ENCODE data around the gene FKBP5.

Gene FKBP5

GRCh38 chr6:35654883-35655282 is 33.8 kb downstream of the FKBP5 start:
- TF ChIP-seq BACH2 (CRISPR knock-in tag; IDR thresholded peaks at IDR 0.05; ENCODE audit: borderline replicate concordance) (no peak), ESRRG (CRISPR knock-in tag; IDR thresholded peaks at IDR 0.05) (no peak), SNAI2 (CRISPR knock-in tag; IDR thresholded peaks at IDR 0.05) (no peak), ZFP3 (CRISPR knock-in tag; IDR thresholded peaks at IDR 0.05) (no peak), ZNF565 (CRISPR knock-in tag; conservative IDR thresholded peaks at IDR 0.05; ENCODE audit: low read depth) (no peak), OSR1 (CRISPR knock-in tag; IDR thresholded peaks at IDR 0.05) (no peak), ISL1 (CRISPR knock-in tag; IDR thresholded peaks at IDR 0.05) (no peak), ZNF8 (CRISPR knock-in tag; IDR thresholded peaks at IDR 0.05) (no peak), ZC3H10 (CRISPR knock-in tag; IDR thresholded peaks at IDR 0.05) (no peak)

GRCh38 chr6:35651244-35651643 is 37.5 kb downstream of the FKBP5 start:
- ATAC-seq: no peak

More at GRCh38 chr6:35654883-35655282, 33.8 kb downstream of the FKBP5 start:
- ATAC-seq: no peak

GRCh38 chr6:35650015-35650414 is 38.7 kb downstream of the FKBP5 start:
- ATAC-seq: no peak

More at GRCh38 chr6:35651244-35651643, 37.5 kb downstream of the FKBP5 start:
- TF ChIP-seq ISL1 (CRISPR knock-in tag; IDR thresholded peaks at IDR 0.05) (no peak), PATZ1 (CRISPR knock-in tag; IDR thresholded peaks at IDR 0.05; ENCODE audit: borderline replicate concordance) (no peak), RARB (CRISPR knock-in tag; IDR thresholded peaks at IDR 0.05) (no peak), CREB5 (CRISPR knock-in tag; IDR thresholded peaks at IDR 0.05; ENCODE audit: low read depth) (no peak), ZNF565 (CRISPR knock-in tag; conservative IDR thresholded peaks at IDR 0.05; ENCODE audit: low read depth) (no peak), GLIS3 (CRISPR knock-in tag; IDR thresholded peaks at IDR 0.05) (no peak), TCF4 (CRISPR knock-in tag; IDR thresholded peaks at IDR 0.05; ENCODE audit: borderline replicate concordance) (no peak)

More at GRCh38 chr6:35650015-35650414, 38.7 kb downstream of the FKBP5 start:
- no peak for TF ChIP-seq GLIS3 (CRISPR knock-in tag; IDR thresholded peaks at IDR 0.05)
- no peak for TF ChIP-seq ARNTL (CRISPR knock-in tag; IDR thresholded peaks at IDR 0.05; ENCODE audit: borderline replicate concordance, low read depth)
- TF ChIP-seq CREB5 (CRISPR knock-in tag; IDR thresholded peaks at IDR 0.05; ENCODE audit: low read depth): no peak
- no peak for TF ChIP-seq ZC3H10 (CRISPR knock-in tag; IDR thresholded peaks at IDR 0.05)
- TF ChIP-seq TOX (CRISPR knock-in tag; IDR thresholded peaks at IDR 0.05; ENCODE audit: borderline replicate concordance): no peak
- no peak for TF ChIP-seq PPARA (CRISPR knock-in tag; IDR thresholded peaks at IDR 0.05; ENCODE audit: borderline replicate concordance)
- TF ChIP-seq RARB (CRISPR knock-in tag; IDR thresholded peaks at IDR 0.05): no peak
- TF ChIP-seq ZNF565 (CRISPR knock-in tag; conservative IDR thresholded peaks at IDR 0.05; ENCODE audit: low read depth): no peak
- TF ChIP-seq TSHZ2 (CRISPR knock-in tag; IDR thresholded peaks at IDR 0.05): no peak
